GM18498 (cell line): ENCODE results near the gene GSPT1.

Experiments used
- ATAC-seq: cut with Tn5 transposase; IDR thresholded peaks from one replicate; pipeline ENCODE4 v1.9.1; 2021; ENCODE audit warnings: mild to moderate bottlenecking, moderate library complexity; ENCODE audit not compliant: unreplicated experiment

Gene GSPT1

GRCh38 chr16:11913425-11914079 lies 2.2 kb downstream of the GSPT1 start:
- ATAC-seq, result no peak

GRCh38 chr16:11909653-11910545 lies 5.9 kb downstream of the GSPT1 start:
- no peak for ATAC-seq

GRCh38 chr16:11907160-11907970 lies 8.4 kb downstream of the GSPT1 start:
- no peak for ATAC-seq

- ATAC-seq, result no peak
Observed at GRCh38 chr16:11903906-11904305, 11.8 kb downstream of the GSPT1 start.

- no peak for ATAC-seq
Observed at GRCh38 chr16:11901091-11901490, 14.7 kb downstream of the GSPT1 start.

- no peak for ATAC-seq
Observed at GRCh38 chr16:11896486-11897176, 19.1 kb downstream of the GSPT1 start.

GRCh38 chr16:11893571-11893970 lies 22.2 kb downstream of the GSPT1 start:
- ATAC-seq, result no peak

- ATAC-seq, result no peak
Observed at GRCh38 chr16:11892761-11893160, 23.0 kb downstream of the GSPT1 start.

GRCh38 chr16:11890231-11890965 lies 25.4 kb downstream of the GSPT1 start:
- no peak for ATAC-seq

- no peak for ATAC-seq
Observed at GRCh38 chr16:11886881-11887280, 28.9 kb downstream of the GSPT1 start.

- ATAC-seq, result no peak
Observed at GRCh38 chr16:11884035-11884434, 31.7 kb downstream of the GSPT1 start.

GRCh38 chr16:11880007-11880406 lies 35.7 kb downstream of the GSPT1 start:
- no peak for ATAC-seq

GRCh38 chr16:11877374-11877773 lies 38.4 kb downstream of the GSPT1 start:
- no peak for ATAC-seq

GRCh38 chr16:11876306-11876705 lies 39.5 kb downstream of the GSPT1 start:
- no peak for ATAC-seq

- ATAC-seq, result no peak
Observed at GRCh38 chr16:11875721-11876120, 40.0 kb downstream of the GSPT1 start.

- no peak for ATAC-seq
Observed at GRCh38 chr16:11871193-11871592, 44.6 kb downstream of the GSPT1 start.

- ATAC-seq, result no peak
Observed at GRCh38 chr16:11870399-11870798, 45.4 kb downstream of the GSPT1 start.

- ATAC-seq, result no peak
Observed at GRCh38 chr16:11869353-11870228, 46.2 kb downstream of the GSPT1 start.

- no peak for ATAC-seq
Observed at GRCh38 chr16:11868412-11868980, 47.3 kb downstream of the GSPT1 start.
